ENCODE results near the gene DAZAP2. TPM values are rescaled to one million over a fixed set of nuclear protein-coding genes. Genes with fewer than 3 reads are reported as not detected.

DAZAP2 gene
- total and polyA plus RNA-seq, 9 of the 15 experiments (the other 6 are each of a cell fraction or from before 2014, with no cell fraction given) = 116 to 668 (median 227) TPM

DNA sequence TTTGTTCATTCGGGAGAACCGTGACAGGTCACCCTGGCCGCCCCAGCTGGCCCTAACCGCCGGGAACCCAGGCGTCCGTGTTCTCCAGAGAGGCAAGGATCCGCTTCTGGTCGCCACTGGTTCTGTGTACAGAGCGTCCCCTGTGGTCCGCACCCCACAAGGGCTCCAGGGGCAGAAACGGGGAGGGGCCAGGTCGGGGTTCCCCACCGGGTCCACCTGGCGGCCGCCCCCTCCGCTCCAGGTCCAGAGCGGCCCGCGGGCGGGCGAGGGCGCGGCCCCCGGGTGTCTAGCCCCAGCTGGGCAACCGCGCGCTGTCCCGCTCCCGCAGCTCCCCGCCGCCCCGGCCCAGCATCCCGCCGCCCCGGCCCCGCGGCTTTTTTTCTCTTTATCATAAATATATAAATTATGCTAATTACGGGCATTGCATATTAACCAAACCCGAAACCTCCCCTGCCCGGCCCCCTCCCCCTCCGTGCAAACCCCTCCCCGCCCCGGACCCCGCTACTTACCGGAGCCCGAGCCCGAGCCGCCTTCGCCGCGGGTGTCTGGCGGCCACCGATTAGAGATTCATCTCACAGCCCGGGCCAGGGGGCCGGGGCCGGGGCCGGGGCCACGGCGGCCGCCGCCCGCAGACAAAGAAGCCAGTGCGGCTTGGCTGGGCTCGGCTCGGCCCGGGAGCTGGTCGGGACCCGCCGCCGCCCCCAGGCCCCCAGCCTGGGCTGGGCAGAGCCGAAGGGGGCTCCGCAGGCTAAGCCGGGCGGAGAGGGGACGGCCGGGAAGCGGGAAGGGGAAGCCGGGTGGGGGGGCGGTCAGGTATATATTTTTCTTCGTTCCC lies 21.3 kb upstream of the DAZAP2 start (continued):
- TF ChIP-seq HINFP (tag; conservative IDR thresholded peaks at IDR 0.05; ENCODE audit: low read depth) = peak; percentile 97
- peak; percentile 27; the same call in 1 of the 2 replicates for TF ChIP-seq PHF8 (IDR thresholded peaks at IDR 0.05; ENCODE audit: borderline replicate concordance, low read length)
- TF ChIP-seq, protein P1, sequence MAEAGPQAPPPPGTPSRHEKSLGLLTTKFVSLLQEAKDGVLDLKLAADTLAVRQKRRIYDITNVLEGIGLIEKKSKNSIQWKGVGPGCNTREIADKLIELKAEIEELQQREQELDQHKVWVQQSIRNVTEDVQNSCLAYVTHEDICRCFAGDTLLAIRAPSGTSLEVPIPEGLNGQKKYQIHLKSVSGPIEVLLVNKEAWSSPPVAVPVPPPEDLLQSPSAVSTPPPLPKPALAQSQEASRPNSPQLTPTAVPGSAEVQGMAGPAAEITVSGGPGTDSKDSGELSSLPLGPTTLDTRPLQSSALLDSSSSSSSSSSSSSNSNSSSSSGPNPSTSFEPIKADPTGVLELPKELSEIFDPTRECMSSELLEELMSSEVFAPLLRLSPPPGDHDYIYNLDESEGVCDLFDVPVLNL (CRISPR knock-in tag; IDR thresholded peaks at IDR 0.05; ENCODE audit: low read depth) = no peak
- no peak for TF ChIP-seq ZNF76 (CRISPR knock-in tag; IDR thresholded peaks at IDR 0.05; ENCODE audit: borderline replicate concordance)
- TF ChIP-seq POLR2H (tag; IDR thresholded peaks at IDR 0.05; ENCODE audit: low read depth) = no peak
- 0 out of 2 replicates have a peak, but pooled peaks have one; percentile 28 for TF ChIP-seq SMARCE1 (IDR thresholded peaks at IDR 0.05)
- TF ChIP-seq NFATC3 (IDR thresholded peaks at IDR 0.05) = no peak
- TF ChIP-seq, protein P2, sequence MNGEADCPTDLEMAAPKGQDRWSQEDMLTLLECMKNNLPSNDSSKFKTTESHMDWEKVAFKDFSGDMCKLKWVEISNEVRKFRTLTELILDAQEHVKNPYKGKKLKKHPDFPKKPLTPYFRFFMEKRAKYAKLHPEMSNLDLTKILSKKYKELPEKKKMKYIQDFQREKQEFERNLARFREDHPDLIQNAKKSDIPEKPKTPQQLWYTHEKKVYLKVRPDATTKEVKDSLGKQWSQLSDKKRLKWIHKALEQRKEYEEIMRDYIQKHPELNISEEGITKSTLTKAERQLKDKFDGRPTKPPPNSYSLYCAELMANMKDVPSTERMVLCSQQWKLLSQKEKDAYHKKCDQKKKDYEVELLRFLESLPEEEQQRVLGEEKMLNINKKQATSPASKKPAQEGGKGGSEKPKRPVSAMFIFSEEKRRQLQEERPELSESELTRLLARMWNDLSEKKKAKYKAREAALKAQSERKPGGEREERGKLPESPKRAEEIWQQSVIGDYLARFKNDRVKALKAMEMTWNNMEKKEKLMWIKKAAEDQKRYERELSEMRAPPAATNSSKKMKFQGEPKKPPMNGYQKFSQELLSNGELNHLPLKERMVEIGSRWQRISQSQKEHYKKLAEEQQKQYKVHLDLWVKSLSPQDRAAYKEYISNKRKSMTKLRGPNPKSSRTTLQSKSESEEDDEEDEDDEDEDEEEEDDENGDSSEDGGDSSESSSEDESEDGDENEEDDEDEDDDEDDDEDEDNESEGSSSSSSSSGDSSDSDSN (IDR thresholded peaks at IDR 0.05; ENCODE audit: borderline replicate concordance in 1 of 2, low read depth in 2 of 2, low read length in 2 of 2) = peak; percentile 37 to 61; a peak in 3 of 4 replicates
- no peak for TF ChIP-seq SMC3 (conservative IDR thresholded peaks at IDR 0.05; ENCODE audit: insufficient read depth, low read depth, low read length)
- peak; percentile 63 for TF ChIP-seq RBFOX2 (IDR thresholded peaks at IDR 0.05; ENCODE audit: low read depth, low read length)
- TF ChIP-seq NR1H2 (CRISPR knock-in tag; IDR thresholded peaks at IDR 0.05) = no peak
- no peak for TF ChIP-seq ERF (CRISPR knock-in tag; IDR thresholded peaks at IDR 0.05)
- no peak for TF ChIP-seq USF1 (CRISPR knock-in tag; IDR thresholded peaks at IDR 0.05)
- TF ChIP-seq CBX1 (IDR thresholded peaks at IDR 0.05; ENCODE audit: low read depth) = 0 out of 2 replicates have a peak, but pooled peaks have one; percentile 14
- TF ChIP-seq YY1 (IDR thresholded peaks at IDR 0.05; ENCODE audit: borderline replicate concordance in 1 of 3, control insufficient read depth in 1 of 3, extremely low read depth in 1 of 3, insufficient read depth in 3 of 3, insufficient read length in 1 of 3, insufficient replicate concordance in 2 of 3, low read depth in 1 of 3, low read length in 2 of 3) = peak in 1 of 3 experiments; percentile 5
- peak; percentile 82 for TF ChIP-seq GATAD2A (IDR thresholded peaks at IDR 0.05)
- TF ChIP-seq MYNN (IDR thresholded peaks at IDR 0.05) = 0 out of 2 replicates have a peak, but pooled peaks have one; percentile 29
- TF ChIP-seq MYNN (CRISPR knock-in tag; IDR thresholded peaks at IDR 0.05) = no peak
- TF ChIP-seq TOE1 (IDR thresholded peaks at IDR 0.05; ENCODE audit: borderline replicate concordance) = no peak
- TF ChIP-seq TOE1 (CRISPR knock-in tag; IDR thresholded peaks at IDR 0.05; ENCODE audit: borderline replicate concordance, low read depth) = no peak
- TF ChIP-seq KDM4B (IDR thresholded peaks at IDR 0.05; ENCODE audit: borderline replicate concordance in 2 of 2, low read depth in 1 of 2) = no peak

Measured in K562 (cell line).